Measurements from ENCODE around the gene PLEKHA7. TPM values are rescaled to one million over a fixed set of nuclear protein-coding genes. Genes with fewer than 3 reads are reported as not detected.

The PLEKHA7 gene
- polyA plus RNA-seq, 1 of the 3 experiments (the other 2 are of a cell fraction): 0.12 TPM

- TF ChIP-seq USF2 (IDR thresholded peaks at IDR 0.05; ENCODE audit: borderline replicate concordance, low read depth, low read length): no peak
- no peak for TF ChIP-seq RXRA (IDR thresholded peaks at IDR 0.05; ENCODE audit: borderline replicate concordance, low read depth)
- TF ChIP-seq TCF12 (IDR thresholded peaks at IDR 0.05): no peak
- TF ChIP-seq CHD2 (IDR thresholded peaks at IDR 0.05; ENCODE audit: low read length, partially characterized antibody): no peak
- no peak for TF ChIP-seq FOSL2 (IDR thresholded peaks at IDR 0.05; ENCODE audit: borderline replicate concordance, low read depth)
- TF ChIP-seq ZBTB33 (IDR thresholded peaks at IDR 0.05; ENCODE audit: borderline replicate concordance, low read depth): no peak
Measured at GRCh38 chr11:16899708-16900303, 114.4 kb downstream of the PLEKHA7 start (continued).

- no peak overlapping the region for H3K9ac ChIP-seq
- 33% methylated on average over 1 of the region's 1 CpG for WGBS (ENCODE audit: low lambda C conversion rate)
- DNase-seq: no peak
- H3K36me3 ChIP-seq (replicated peaks in 1 of 2; ENCODE audit: control insufficient read depth in 1 of 2, insufficient read depth in 2 of 2, low read length in 1 of 2): no peaks in the 10 kb centered on the region
- no peak overlapping the region for H2AFZ ChIP-seq (ENCODE audit: low read depth)
- no peak overlapping the region for H3K4me3 ChIP-seq (ENCODE audit: low read depth in 2 of 2, low read length in 1 of 2)
- TF ChIP-seq MEF2A (IDR thresholded peaks at IDR 0.05; ENCODE audit: borderline replicate concordance, low read depth) (no peak), NFIC (IDR thresholded peaks at IDR 0.05; ENCODE audit: borderline replicate concordance) (no peak), RAD21 (IDR thresholded peaks at IDR 0.05; ENCODE audit: low read length) (no peak), ZBTB33 (IDR thresholded peaks at IDR 0.05; ENCODE audit: borderline replicate concordance, low read depth) (no peak), RCOR1 (IDR thresholded peaks at IDR 0.05; ENCODE audit: low read length) (no peak), SIN3A (IDR thresholded peaks at IDR 0.05; ENCODE audit: borderline replicate concordance, low read depth, low read length) (no peak), RFX5 (IDR thresholded peaks at IDR 0.05; ENCODE audit: low read length) (no peak), MXI1 (IDR thresholded peaks at IDR 0.05; ENCODE audit: low read depth, low read length) (no peak), JUND (IDR thresholded peaks at IDR 0.05) (no peak), NRF1 (IDR thresholded peaks at IDR 0.05; ENCODE audit: low read depth, low read length) (no peak), TEAD4 (IDR thresholded peaks at IDR 0.05; ENCODE audit: borderline replicate concordance, insufficient read depth) (no peak)
- H3K9me2 ChIP-seq: no peaks in the 10 kb centered on the region
- H3K27me3 ChIP-seq (ENCODE audit: insufficient read depth): no peaks in the 10 kb centered on the region
- H4K20me1 ChIP-seq (ENCODE audit: insufficient read depth): no peaks in the 10 kb centered on the region
- CTCF ChIA-PET: interaction anchor here (1.1 to 1.2 kb wide), 2 partner anchors 78 to 113 kb away, joined by 3 to 5 read pairs; no protein-coding TSS in a partner anchor
- H3K9me3 ChIP-seq: no peaks in the 10 kb centered on the region
- no peaks in the 10 kb centered on the region for H3K79me2 ChIP-seq (ENCODE audit: insufficient read depth)
- POLR2A ChIA-PET: no interaction called here
- H3K27ac ChIP-seq (ENCODE audit: low read depth in 2 of 2, low read length in 1 of 2): no peak overlapping the region
- H3F3A ChIP-seq (replicated peaks; ENCODE audit: insufficient read depth): no peaks in the 10 kb centered on the region
- H3K4me1 ChIP-seq (ENCODE audit: control insufficient read depth in 1 of 2, insufficient read depth in 2 of 2, low read depth in 1 of 2, low read length in 1 of 2): no peaks in the 10 kb centered on the region; a peak in 1 of 4 replicates
- no peak overlapping the region for H3K4me2 ChIP-seq
Measured at GRCh38 chr11:16898274-16898985, 115.8 kb downstream of the PLEKHA7 start.
